Thyroid gland (tissue), 4 donors: ENCODE results near the gene CEP135.

Experiments used
- POLR2A ChIP-seq, 2 donors: fragments of 450-650 bp; IDR thresholded peaks; one replicate each; pipeline ENCODE4 v1.6.1; 2017; ENCODE audit warnings: antibody characterized with exemption in 2 of 2, mild to moderate bottlenecking in 2 of 2, moderate library complexity in 1 of 2
- TF ChIP-seq, protein P1 (sequence below), 6 experiments: fragments of 200-600 bp in 3 of 6; fragments of 450-650 bp in 3 of 6; sonication (generic) in 3 of 6; IDR thresholded peaks; one replicate each; pipeline ENCODE4 v1.5.1; 2016 to 2019; ENCODE audit warnings: antibody characterized with exemption in 6 of 6, mild to moderate bottlenecking in 2 of 6, inconsistent platforms in 1 of 6, moderate library complexity in 1 of 6

GRCh38 chr4:55965585-55965984 lies 16.8 kb downstream of the CEP135 start:
- TF ChIP-seq, protein P1, sequence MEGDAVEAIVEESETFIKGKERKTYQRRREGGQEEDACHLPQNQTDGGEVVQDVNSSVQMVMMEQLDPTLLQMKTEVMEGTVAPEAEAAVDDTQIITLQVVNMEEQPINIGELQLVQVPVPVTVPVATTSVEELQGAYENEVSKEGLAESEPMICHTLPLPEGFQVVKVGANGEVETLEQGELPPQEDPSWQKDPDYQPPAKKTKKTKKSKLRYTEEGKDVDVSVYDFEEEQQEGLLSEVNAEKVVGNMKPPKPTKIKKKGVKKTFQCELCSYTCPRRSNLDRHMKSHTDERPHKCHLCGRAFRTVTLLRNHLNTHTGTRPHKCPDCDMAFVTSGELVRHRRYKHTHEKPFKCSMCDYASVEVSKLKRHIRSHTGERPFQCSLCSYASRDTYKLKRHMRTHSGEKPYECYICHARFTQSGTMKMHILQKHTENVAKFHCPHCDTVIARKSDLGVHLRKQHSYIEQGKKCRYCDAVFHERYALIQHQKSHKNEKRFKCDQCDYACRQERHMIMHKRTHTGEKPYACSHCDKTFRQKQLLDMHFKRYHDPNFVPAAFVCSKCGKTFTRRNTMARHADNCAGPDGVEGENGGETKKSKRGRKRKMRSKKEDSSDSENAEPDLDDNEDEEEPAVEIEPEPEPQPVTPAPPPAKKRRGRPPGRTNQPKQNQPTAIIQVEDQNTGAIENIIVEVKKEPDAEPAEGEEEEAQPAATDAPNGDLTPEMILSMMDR (IDR thresholded peaks at IDR 0.05) = no peak
- TF ChIP-seq POLR2A (IDR thresholded peaks at IDR 0.05) = no peak
